Lower leg skin (tissue), 3 donors: ENCODE results near the gene RGS7.

ENCODE experiments used
- CTCF ChIP-seq, 3 donors: fragments of 450-650 bp; IDR thresholded peaks; one replicate each; pipeline ENCODE4 v1.5.1; 2016; ENCODE audit warnings: antibody characterized with exemption in 3 of 3, mild to moderate bottlenecking in 3 of 3, moderate library complexity in 2 of 3
- POLR2A ChIP-seq, 2 donors: fragments of 450-650 bp; IDR thresholded peaks; one replicate each; pipeline ENCODE4 v1.6.1; 2016 to 2017; ENCODE audit warnings: antibody characterized with exemption in 2 of 2, mild to moderate bottlenecking in 1 of 2, moderate library complexity in 1 of 2

GRCh38 chr1:241077386-241078147, 279.4 kb downstream of the RGS7 start:
- TF ChIP-seq CTCF (IDR thresholded peaks at IDR 0.05), result no peak
- no peak for TF ChIP-seq POLR2A (IDR thresholded peaks at IDR 0.05)
